ENCODE data around the gene LANCL2. TPM values are rescaled to one million over a fixed set of nuclear protein-coding genes. Genes with fewer than 3 reads are reported as not detected.

LANCL2 gene
- total RNA-seq, 1 experiment from 2014 or later = 26.4 TPM

DNA sequence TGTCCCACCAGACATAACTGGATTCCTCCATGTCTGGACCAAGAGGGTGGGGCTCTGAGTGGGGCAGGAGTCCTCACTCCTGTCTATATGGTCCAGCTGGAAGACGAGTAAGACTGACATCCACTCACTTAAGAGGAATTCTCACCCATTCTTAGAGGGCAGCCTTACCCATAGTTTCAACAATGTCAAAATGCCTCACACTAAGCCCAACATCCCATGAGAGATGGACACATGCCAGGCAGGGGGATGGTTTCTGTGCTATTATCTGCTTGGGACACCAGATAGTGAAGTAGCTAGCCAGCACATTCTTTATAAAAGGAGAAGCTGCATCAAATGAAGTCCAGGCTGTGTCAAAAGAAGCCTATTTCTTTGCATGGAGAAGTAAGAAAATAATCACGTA lies 4.7 kb upstream of the LANCL2 start:
- peaks cover 15 to 16% of the 10 kb centered on the region in 2 experiments for H3K4me1 Mint-ChIP-seq
- no peaks in the 10 kb centered on the region for H3K36me3 Mint-ChIP-seq (ENCODE audit: insufficient read depth in 1 of 3, low read depth in 3 of 3)
- H3K27me3 ChIP-seq (ENCODE audit: insufficient read depth, low read length) = no peaks in the 10 kb centered on the region
- H3K27me3 Mint-ChIP-seq (ENCODE audit: low read depth) = peaks cover 8% of the 10 kb centered on the region
- no peaks in the 10 kb centered on the region for H3K9me3 ChIP-seq (ENCODE audit: control insufficient read depth, low read depth, low read length)
- H2BK12ac ChIP-seq (ENCODE audit: insufficient read length, low read depth, low read length) = no peak overlapping the region
- H3K4me1 ChIP-seq (ENCODE audit: insufficient read depth, low read length) = no peaks in the 10 kb centered on the region
- no peak overlapping the region for H3K4me2 ChIP-seq (ENCODE audit: insufficient read depth, insufficient read length, low read length)
- H3K14ac ChIP-seq (ENCODE audit: insufficient read depth, low read length) = no peak overlapping the region
- no peak overlapping the region for H3K23ac ChIP-seq (ENCODE audit: insufficient read length, low read depth, low read length)
- TF ChIP-seq, protein P1, sequence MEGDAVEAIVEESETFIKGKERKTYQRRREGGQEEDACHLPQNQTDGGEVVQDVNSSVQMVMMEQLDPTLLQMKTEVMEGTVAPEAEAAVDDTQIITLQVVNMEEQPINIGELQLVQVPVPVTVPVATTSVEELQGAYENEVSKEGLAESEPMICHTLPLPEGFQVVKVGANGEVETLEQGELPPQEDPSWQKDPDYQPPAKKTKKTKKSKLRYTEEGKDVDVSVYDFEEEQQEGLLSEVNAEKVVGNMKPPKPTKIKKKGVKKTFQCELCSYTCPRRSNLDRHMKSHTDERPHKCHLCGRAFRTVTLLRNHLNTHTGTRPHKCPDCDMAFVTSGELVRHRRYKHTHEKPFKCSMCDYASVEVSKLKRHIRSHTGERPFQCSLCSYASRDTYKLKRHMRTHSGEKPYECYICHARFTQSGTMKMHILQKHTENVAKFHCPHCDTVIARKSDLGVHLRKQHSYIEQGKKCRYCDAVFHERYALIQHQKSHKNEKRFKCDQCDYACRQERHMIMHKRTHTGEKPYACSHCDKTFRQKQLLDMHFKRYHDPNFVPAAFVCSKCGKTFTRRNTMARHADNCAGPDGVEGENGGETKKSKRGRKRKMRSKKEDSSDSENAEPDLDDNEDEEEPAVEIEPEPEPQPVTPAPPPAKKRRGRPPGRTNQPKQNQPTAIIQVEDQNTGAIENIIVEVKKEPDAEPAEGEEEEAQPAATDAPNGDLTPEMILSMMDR (conservative IDR thresholded peaks at IDR 0.05) = no peak
- no peak overlapping the region for H3T11ph ChIP-seq (ENCODE audit: low read length)
- no peak overlapping the region for H3K9ac ChIP-seq (ENCODE audit: extremely low read depth, insufficient read length, low read length)
- H3K27ac ChIP-seq (ENCODE audit: insufficient read length, low read depth, low read length) = no peak overlapping the region
- H3K4me3 Mint-ChIP-seq = no peak overlapping the region
- H3K4ac ChIP-seq (ENCODE audit: low read depth, low read length) = no peak overlapping the region
- no peak overlapping the region for H2BK15ac ChIP-seq (ENCODE audit: low read depth, low read length)
- H3K27ac Mint-ChIP-seq = no peak overlapping the region
- no peaks in the 10 kb centered on the region for H4K20me1 ChIP-seq (ENCODE audit: control insufficient read depth, insufficient read depth, insufficient read length)
- no peaks in the 10 kb centered on the region for H3K79me2 ChIP-seq (ENCODE audit: insufficient read depth, low read length)
- 0 out of 5 replicates have a peak, but pooled peaks cover 2 to 3% of the 10 kb centered on the region in 2 experiments for H3K9me3 Mint-ChIP-seq
- no peak overlapping the region for H2BK20ac ChIP-seq (ENCODE audit: low read depth, low read length, poor library complexity, severe bottlenecking)
- H3K23me2 ChIP-seq (ENCODE audit: insufficient read length, low read depth, low read length, poor library complexity, severe bottlenecking) = no peaks in the 10 kb centered on the region
- H3K56ac ChIP-seq (ENCODE audit: insufficient read length, low read depth, low read length) = no peak overlapping the region
- H4K8ac ChIP-seq (replicated peaks; ENCODE audit: insufficient read length, low read depth, low read length) = no peak overlapping the region
- H2AFZ ChIP-seq (ENCODE audit: low read length) = no peak overlapping the region
- no CpG with 5 or more reads among the region's 2 CpGs for WGBS (ENCODE audit: extremely low coverage, insufficient read length, low lambda C conversion rate)
- no peaks in the 10 kb centered on the region for H3K79me1 ChIP-seq (ENCODE audit: insufficient read depth, low read depth, low read length, poor library complexity, severe bottlenecking)
- no peak overlapping the region for H4K5ac ChIP-seq (ENCODE audit: insufficient read length, low read depth, low read length)
- no peak overlapping the region for H4K91ac ChIP-seq (ENCODE audit: insufficient read length, low read depth, low read length)
- no peak overlapping the region for H2BK120ac ChIP-seq (ENCODE audit: low read depth, low read length, poor library complexity, severe bottlenecking)
- H3K18ac ChIP-seq (ENCODE audit: insufficient read length, low read depth, low read length) = no peak overlapping the region
- no peak overlapping the region for H2BK5ac ChIP-seq (ENCODE audit: insufficient read length, low read length)
- no peak overlapping the region for H2AK5ac ChIP-seq (ENCODE audit: insufficient read length, low read length)
- DNase-seq = no peak

Data from H9 (cell line).